OCI-LY1 (cell line): ENCODE results near the gene HSP90AA1.

Experiments
- CTCF ChIP-seq: fragments of 200-600 bp; sonication (generic), shearing (Covaris generic); IDR thresholded peaks from 2 replicates; pipeline ENCODE4 v1.5.1; 2017; ENCODE audit warnings: mild to moderate bottlenecking, antibody characterized with exemption, low read length, moderate library complexity, mixed read lengths
- EZH2 ChIP-seq: fragments of 200-600 bp; sonication (generic), shearing (Covaris generic); IDR thresholded peaks from 2 replicates; pipeline ENCODE4 v1.8.0; 2017; ENCODE audit warnings: borderline replicate concordance, mixed run types, mild to moderate bottlenecking, antibody characterized with exemption, low read length, moderate library complexity, mixed read lengths

DNA sequence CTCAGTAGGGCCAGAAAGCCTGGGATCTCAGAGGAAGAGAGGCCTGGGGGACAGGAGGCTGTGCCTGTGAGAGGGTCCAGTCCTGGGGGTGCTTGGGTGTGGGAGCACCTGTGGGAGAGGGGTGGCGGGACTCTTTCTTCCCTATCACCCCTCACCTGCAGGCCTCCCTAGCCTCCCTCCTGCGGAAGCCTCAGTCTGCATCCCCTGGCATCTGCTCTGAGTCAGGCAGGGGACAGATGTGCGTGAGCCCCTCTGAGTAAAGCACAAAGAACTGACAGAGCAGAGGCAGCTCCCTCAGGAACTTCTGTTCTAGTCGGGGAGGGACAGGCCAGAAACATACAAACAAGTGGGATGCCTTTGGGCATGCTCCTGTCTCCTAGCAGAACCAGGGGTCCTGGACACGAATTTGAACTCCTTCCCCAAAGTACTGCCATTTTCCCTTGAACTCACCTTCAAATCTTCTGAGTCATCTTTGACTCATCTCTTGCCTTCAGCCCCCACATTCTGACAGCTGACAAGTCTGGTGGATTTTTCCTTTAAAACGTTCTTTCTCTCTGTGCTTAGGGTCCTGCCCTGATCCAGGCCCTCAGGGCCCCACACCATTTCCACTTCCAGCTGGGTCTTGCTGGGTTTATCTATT is 8.5 kb upstream of the HSP90AA1 start:
- TF ChIP-seq EZH2 (no peak), CTCF (no peak)
